PFSK-1 (cell line): ENCODE measurements around the gene PIK3CD.

Source experiments
- FOXP2 ChIP-seq: optimal IDR thresholded peaks from 2 replicates; pipeline ENCODE3; 2011; ENCODE audit warnings: borderline replicate concordance, control low read depth, inconsistent platforms; ENCODE audit not compliant: insufficient read depth; ENCODE audit errors: extremely low read length, extremely low read depth
- POLR2AphosphoS5 ChIP-seq: IDR thresholded peaks from 2 replicates; pipeline ENCODE4 v1.6.1; 2012; ENCODE audit warnings: low read depth, mild to moderate bottlenecking, control low read depth, low read length, moderate library complexity
- SIN3A ChIP-seq: IDR thresholded peaks from 2 replicates; pipeline ENCODE4 v1.6.1; 2012; ENCODE audit warnings: mild to moderate bottlenecking, low read length, moderate library complexity, borderline replicate concordance; ENCODE audit not compliant: insufficient read depth
- TAF1 ChIP-seq: IDR thresholded peaks from 2 replicates; pipeline ENCODE4 v1.6.1; 2012; ENCODE audit warnings: low read length, control low read depth, borderline replicate concordance; ENCODE audit not compliant: insufficient read depth
- TF ChIP-seq, protein P1 (sequence below), 2 experiments: IDR thresholded peaks; 2 replicates each; pipeline versions ENCODE4 v1.6.1 to v1.8.0; 2011 to 2012; ENCODE audit warnings: low read depth in 2 of 2, low read length in 2 of 2, control low read depth in 1 of 2, inconsistent platforms in 1 of 2, mild to moderate bottlenecking in 1 of 2, moderate library complexity in 1 of 2; ENCODE audit not compliant: insufficient read depth in 1 of 2

Gene PIK3CD

DNA sequence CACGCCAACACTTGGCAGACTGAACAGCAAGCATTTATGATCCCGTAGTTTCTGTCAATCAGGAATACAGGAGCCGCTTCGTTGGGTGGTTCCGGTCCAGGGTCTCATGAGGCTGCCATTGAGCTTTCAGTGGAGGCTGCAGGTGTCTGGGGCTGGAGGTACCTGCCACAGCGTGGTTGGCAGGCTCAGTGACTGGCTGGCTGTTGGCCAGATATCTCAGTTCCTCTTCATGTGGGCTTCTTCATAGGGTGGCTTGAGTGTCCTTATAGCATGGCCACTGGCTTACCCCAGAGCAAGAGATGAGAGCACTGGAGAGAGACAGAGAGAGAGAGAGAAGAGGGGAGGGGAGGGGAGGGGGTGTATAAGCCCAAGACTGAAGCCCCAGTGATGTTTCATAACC, 29.3 kb downstream of the PIK3CD start:
- TF ChIP-seq, protein P1, sequence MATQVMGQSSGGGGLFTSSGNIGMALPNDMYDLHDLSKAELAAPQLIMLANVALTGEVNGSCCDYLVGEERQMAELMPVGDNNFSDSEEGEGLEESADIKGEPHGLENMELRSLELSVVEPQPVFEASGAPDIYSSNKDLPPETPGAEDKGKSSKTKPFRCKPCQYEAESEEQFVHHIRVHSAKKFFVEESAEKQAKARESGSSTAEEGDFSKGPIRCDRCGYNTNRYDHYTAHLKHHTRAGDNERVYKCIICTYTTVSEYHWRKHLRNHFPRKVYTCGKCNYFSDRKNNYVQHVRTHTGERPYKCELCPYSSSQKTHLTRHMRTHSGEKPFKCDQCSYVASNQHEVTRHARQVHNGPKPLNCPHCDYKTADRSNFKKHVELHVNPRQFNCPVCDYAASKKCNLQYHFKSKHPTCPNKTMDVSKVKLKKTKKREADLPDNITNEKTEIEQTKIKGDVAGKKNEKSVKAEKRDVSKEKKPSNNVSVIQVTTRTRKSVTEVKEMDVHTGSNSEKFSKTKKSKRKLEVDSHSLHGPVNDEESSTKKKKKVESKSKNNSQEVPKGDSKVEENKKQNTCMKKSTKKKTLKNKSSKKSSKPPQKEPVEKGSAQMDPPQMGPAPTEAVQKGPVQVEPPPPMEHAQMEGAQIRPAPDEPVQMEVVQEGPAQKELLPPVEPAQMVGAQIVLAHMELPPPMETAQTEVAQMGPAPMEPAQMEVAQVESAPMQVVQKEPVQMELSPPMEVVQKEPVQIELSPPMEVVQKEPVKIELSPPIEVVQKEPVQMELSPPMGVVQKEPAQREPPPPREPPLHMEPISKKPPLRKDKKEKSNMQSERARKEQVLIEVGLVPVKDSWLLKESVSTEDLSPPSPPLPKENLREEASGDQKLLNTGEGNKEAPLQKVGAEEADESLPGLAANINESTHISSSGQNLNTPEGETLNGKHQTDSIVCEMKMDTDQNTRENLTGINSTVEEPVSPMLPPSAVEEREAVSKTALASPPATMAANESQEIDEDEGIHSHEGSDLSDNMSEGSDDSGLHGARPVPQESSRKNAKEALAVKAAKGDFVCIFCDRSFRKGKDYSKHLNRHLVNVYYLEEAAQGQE (IDR thresholded peaks at IDR 0.05; ENCODE audit: insufficient read depth in 1 of 2, low read depth in 2 of 2, low read length in 2 of 2) = no peak
- TF ChIP-seq POLR2AphosphoS5 = no peak
- TF ChIP-seq SIN3A = no peak
- no peak for TF ChIP-seq TAF1
- no peak for TF ChIP-seq FOXP2

GRCh38 chr1:9684801-9685200, 33.3 kb downstream of the PIK3CD start:
- TF ChIP-seq POLR2AphosphoS5 = no peak

- TF ChIP-seq POLR2AphosphoS5 (no peak), TAF1 (no peak), SIN3A (no peak), FOXP2 (no peak)
- TF ChIP-seq, protein P1 (IDR thresholded peaks at IDR 0.05; ENCODE audit: insufficient read depth in 1 of 2, low read depth in 2 of 2, low read length in 2 of 2) = no peak
Observed at GRCh38 chr1:9687120-9687873, 35.8 kb downstream of the PIK3CD start.

GRCh38 chr1:9687874-9688582, 36.5 kb downstream of the PIK3CD start:
- TF ChIP-seq SIN3A (no peak), POLR2AphosphoS5 (no peak), FOXP2 (no peak), TAF1 (no peak)
- TF ChIP-seq, protein P1 (IDR thresholded peaks at IDR 0.05; ENCODE audit: insufficient read depth in 1 of 2, low read depth in 2 of 2, low read length in 2 of 2) = no peak

GRCh38 chr1:9688599-9688998, 37.1 kb downstream of the PIK3CD start:
- no peak for TF ChIP-seq SIN3A
- TF ChIP-seq, protein P1 (IDR thresholded peaks at IDR 0.05; ENCODE audit: insufficient read depth in 1 of 2, low read depth in 2 of 2, low read length in 2 of 2) = no peak
- TF ChIP-seq FOXP2 = no peak
- no peak for TF ChIP-seq POLR2AphosphoS5
- no peak for TF ChIP-seq TAF1
